GM12891 (cell line): ENCODE measurements around the gene CR1. TPM values are rescaled to one million over a fixed set of nuclear protein-coding genes. Genes with fewer than 3 reads are reported as not detected.
A peak's percentile ranks its signal among the peaks of the same experiment; 100 is the strongest.

Source experiments
- DNase-seq: peaks from one replicate; pipeline ENCODE4 v3.0.0; 2011; ENCODE audit warnings: low spot score; ENCODE audit not compliant: insufficient read length
- FAIRE-seq: peaks from 2 replicates; lab custom pipeline; 2011; peaks lifted over from hg19 to GRCh38; lab: Jason Lieb, UNC
- PAX5 ChIP-seq: IDR thresholded peaks from 2 replicates; pipeline ENCODE4 v1.6.1; 2011; ENCODE audit warnings: low read length, moderate library complexity, mild to moderate bottlenecking; ENCODE audit not compliant: insufficient read depth, severe bottlenecking
- POLR2A ChIP-seq: IDR thresholded peaks from 2 replicates; pipeline ENCODE4 v1.6.1; 2011; ENCODE audit warnings: low read depth, low read length, control low read depth
- POLR2AphosphoS5 ChIP-seq: IDR thresholded peaks from 2 replicates; pipeline ENCODE4 v1.6.1; 2011; ENCODE audit warnings: low read depth, low read length, control low read depth
- POU2F2 ChIP-seq: IDR thresholded peaks from 2 replicates; pipeline ENCODE4 v1.6.1; 2011; ENCODE audit warnings: low read depth, mild to moderate bottlenecking, control low read depth, low read length, moderate library complexity
- SPI1 ChIP-seq: IDR thresholded peaks from 2 replicates; pipeline ENCODE4 v1.6.1; 2011; ENCODE audit warnings: low read depth, low read length, control low read depth
- TAF1 ChIP-seq: IDR thresholded peaks from 2 replicates; pipeline ENCODE4 v1.6.1; 2011; ENCODE audit warnings: low read depth, low read length, control low read depth
- polyA plus RNA-seq: library from polyadenylated mRNA; unstranded; fragments of >200 nt; gene quantifications from one replicate; pipeline ENCODE4 v1.2.1, GENCODE V29; 2012; ENCODE audit warnings: low read depth, missing spikeins, inconsistent platforms; ENCODE audit not compliant: missing spikeins

Gene CR1
- 3.6 TPM for polyA plus RNA-seq

GRCh38 chr1:207495801-207496792 is at the start of gene CR1:
CR1 (plus strand) TSS chr1:207496157; CDS start chr1:207496268, 111 bp downstream.
- DNase-seq (peak; percentile 31), FAIRE-seq (peak; percentile 93)
- 0 out of 2 replicates have a peak, but pooled peaks have one; percentile 8 for TF ChIP-seq TAF1
- TF ChIP-seq SPI1: no peak
- peak; percentile 56; the same call in 1 of the 2 replicates for TF ChIP-seq POU2F2
- no peak for TF ChIP-seq PAX5

GRCh38 chr1:207453710-207454045 is 42.3 kb upstream of the CR1 start:
- DNase-seq (no peak), FAIRE-seq (no peak)
- TF ChIP-seq POU2F2 (no peak), SPI1 (no peak), POLR2A (no peak), PAX5 (no peak)

- FAIRE-seq: peak; percentile 99
- TF ChIP-seq POU2F2 (peak; percentile 68; the same call in 1 of the 2 replicates), TAF1 (peak; percentile 76), PAX5 (peak; percentile 11), POLR2A (peak; percentile 88), POLR2AphosphoS5 (peak; percentile 83), SPI1 (no peak)
- peak; percentile 47 for DNase-seq
Measured at GRCh38 chr1:207454046-207454964, 41.7 kb upstream of the CR1 start, which contains the start of gene CR2. CR2 (plus strand) TSS chr1:207454328; CDS start chr1:207454419, 91 bp downstream.

GRCh38 chr1:207455183-207455754 is 40.7 kb upstream of the CR1 start:
- DNase-seq (no peak), FAIRE-seq (peak; percentile 86)
- TF ChIP-seq POU2F2 (no peak), PAX5 (no peak), POLR2AphosphoS5 (no peak), TAF1 (no peak), POLR2A (no peak), SPI1 (no peak)

DNA sequence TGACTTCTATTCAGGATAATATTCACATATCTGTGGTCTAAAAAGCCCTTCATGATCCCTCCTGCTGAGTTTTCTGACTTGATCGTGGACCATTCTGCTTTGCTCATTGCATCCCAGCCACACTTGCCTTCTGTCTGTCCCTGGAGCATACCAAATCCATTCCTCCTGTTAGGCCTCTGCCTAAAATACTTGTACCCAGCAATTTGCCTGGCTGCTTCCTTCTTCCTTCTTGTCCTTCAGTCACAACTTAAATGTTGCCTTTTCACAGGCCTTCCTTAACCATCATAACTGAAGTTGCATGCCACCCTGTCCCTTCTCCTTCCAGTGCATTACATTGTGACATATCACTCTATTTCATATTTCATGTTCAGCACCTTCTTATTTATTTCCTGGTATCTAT is 37.5 kb upstream of the CR1 start:
- TF ChIP-seq POU2F2 (no peak), SPI1 (no peak), POLR2A (no peak), POLR2AphosphoS5 (no peak), PAX5 (no peak), TAF1 (no peak)
- peak; percentile 84 for FAIRE-seq
- no peak for DNase-seq

DNA sequence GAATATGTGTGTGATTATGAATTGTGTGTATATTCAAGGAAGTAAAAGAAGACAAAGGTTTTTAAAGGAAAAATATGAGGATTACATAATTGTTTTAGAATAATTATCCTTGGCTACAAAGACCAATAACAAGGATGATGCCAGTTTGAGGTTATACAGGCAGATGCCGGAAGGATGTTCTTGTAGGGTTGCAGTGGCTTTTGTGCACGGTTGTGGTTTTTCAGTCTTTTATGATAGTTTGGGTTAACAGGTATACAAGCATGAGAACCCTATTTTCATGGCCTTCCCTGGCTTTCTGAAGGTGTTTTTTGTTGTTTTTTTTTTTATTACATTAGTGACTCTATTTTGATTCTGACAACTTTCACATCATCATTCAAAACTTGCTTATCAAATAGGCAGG is 36.9 kb upstream of the CR1 start:
- FAIRE-seq: peak; percentile 84
- DNase-seq: no peak
- TF ChIP-seq PAX5 (no peak), POU2F2 (no peak), POLR2A (no peak), POLR2AphosphoS5 (no peak), SPI1 (no peak), TAF1 (no peak)

- FAIRE-seq (no peak), DNase-seq (no peak)
- no peak for TF ChIP-seq POLR2AphosphoS5
- TF ChIP-seq PAX5: no peak
- TF ChIP-seq SPI1: no peak
- TF ChIP-seq TAF1: no peak
- TF ChIP-seq POU2F2: no peak
- TF ChIP-seq POLR2A: no peak
Measured at GRCh38 chr1:207461649-207462048, 34.3 kb upstream of the CR1 start.

- TF ChIP-seq TAF1: no peak
- TF ChIP-seq POU2F2: no peak
- TF ChIP-seq POLR2A: no peak
- no peak for TF ChIP-seq PAX5
- no peak for TF ChIP-seq SPI1
- TF ChIP-seq POLR2AphosphoS5: no peak
- DNase-seq (no peak), FAIRE-seq (no peak)
Measured at GRCh38 chr1:207462535-207462934, 33.4 kb upstream of the CR1 start.
